Astrocyte of the spinal cord (primary cell): ENCODE measurements around the gene JCHAIN.

ENCODE experiments used
- DNase-seq: peaks from one replicate; pipeline ENCODE4 v3.0.0; 2011; ENCODE audit warnings: low read depth, low spot score
- H3K4me3 ChIP-seq: 2 replicates; pipeline ENCODE4 v1.5.1; 2011; ENCODE audit warnings: low read depth, mild to moderate bottlenecking, low read length, moderate library complexity
- in situ Hi-C: cut with HindIII; loops from 2 replicates; pipeline ENCODE4 v1.10.0; 2017; ENCODE audit warnings: low sequenced_read_pairs
- TF ChIP-seq, protein P1 (sequence below): IDR thresholded peaks from 2 replicates; pipeline ENCODE4 v1.5.1; 2012; ENCODE audit warnings: low read depth, mild to moderate bottlenecking, low read length, inconsistent platforms

JCHAIN gene

DNA sequence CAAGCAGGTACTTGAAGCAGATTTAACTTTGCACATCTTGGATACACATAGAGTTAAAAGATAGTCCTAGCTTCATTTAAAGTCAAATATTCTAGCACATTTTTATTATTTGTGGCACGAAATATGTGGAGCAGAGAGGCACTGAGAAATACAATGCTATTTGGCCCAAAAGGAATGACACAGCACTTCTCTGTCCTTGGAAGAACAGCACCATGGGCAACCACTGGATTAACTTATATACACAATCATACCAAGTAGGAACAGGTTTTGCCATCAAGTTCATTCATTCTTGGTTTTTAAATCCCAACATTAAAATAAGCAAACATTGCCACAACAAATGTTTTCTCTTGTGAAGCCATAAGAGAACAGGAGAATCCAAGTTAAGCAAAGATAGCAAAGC is 38.7 kb downstream of the JCHAIN start:
- H3K4me3 ChIP-seq: no peak overlapping the region
- TF ChIP-seq, protein P1, sequence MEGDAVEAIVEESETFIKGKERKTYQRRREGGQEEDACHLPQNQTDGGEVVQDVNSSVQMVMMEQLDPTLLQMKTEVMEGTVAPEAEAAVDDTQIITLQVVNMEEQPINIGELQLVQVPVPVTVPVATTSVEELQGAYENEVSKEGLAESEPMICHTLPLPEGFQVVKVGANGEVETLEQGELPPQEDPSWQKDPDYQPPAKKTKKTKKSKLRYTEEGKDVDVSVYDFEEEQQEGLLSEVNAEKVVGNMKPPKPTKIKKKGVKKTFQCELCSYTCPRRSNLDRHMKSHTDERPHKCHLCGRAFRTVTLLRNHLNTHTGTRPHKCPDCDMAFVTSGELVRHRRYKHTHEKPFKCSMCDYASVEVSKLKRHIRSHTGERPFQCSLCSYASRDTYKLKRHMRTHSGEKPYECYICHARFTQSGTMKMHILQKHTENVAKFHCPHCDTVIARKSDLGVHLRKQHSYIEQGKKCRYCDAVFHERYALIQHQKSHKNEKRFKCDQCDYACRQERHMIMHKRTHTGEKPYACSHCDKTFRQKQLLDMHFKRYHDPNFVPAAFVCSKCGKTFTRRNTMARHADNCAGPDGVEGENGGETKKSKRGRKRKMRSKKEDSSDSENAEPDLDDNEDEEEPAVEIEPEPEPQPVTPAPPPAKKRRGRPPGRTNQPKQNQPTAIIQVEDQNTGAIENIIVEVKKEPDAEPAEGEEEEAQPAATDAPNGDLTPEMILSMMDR: no peak
- in situ Hi-C loops: no loop called here
- DNase-seq: no peak

DNA sequence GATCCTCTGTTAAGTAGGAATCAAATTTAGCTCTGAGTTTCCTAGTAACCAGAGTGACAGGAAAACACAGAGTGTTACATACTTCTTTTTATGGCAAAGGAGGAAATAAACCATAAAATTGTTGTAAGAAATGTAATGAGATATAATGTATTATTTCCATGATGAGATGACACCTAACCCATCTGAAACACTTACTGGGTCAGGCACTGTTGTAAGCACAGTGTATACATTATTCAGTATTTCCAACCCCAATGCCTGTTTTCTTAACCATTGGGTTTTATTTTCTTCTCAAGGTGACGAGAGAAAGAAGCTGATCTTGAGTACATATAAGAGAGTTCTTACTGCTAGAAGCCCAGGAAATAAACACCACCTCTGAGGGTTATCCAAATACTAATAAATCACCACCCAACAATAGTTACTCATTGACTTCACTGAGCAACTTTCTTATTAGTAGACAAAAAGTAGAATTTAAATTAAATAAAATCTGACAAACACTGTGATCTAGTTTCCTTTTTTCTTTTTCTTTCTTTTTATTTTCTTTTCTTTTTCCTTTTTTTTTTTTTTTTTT is 42.0 kb downstream of the JCHAIN start:
- DNase-seq: no peak
- TF ChIP-seq, protein P1: no peak
- in situ Hi-C loops: no loop called here
- no peak overlapping the region for H3K4me3 ChIP-seq

DNA sequence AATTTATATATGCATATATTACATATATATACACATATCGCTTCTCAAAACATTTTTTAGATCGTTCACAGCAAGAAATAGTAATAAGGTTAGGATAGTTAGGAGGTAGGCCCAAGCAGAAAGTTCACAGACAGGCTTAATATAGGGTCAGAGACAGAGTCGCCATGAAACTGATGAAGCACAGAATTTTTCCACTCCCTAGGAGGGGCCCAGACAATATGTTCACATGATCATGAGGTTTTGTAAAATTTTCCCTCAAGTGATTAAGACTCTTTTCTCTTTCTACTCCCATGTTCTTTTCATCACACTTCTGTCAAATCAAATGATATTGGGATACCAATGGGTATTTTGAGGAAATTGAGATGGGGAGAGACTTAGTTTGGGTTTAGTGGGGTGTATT is 43.0 kb downstream of the JCHAIN start:
- H3K4me3 ChIP-seq: no peak overlapping the region
- in situ Hi-C loops: no loop called here
- DNase-seq: no peak
- TF ChIP-seq, protein P1: no peak

DNA sequence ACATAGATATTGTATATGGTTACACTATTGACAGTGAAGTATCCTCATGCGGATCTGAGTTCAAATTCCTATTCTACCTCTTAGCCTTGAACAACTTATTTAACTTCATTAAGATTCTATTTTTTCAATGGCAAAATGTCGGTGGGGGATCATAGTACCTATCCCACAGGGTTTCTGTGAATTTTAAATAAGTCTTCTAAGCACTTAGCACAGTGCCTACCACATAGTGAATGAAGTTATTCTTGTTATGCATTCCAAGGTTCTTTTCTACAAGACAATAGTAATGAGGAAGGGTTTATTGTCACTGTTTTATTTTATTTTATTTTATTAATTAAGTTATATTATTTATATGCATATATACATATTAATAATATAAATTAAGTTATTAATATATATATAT is 46.5 kb downstream of the JCHAIN start:
- H3K4me3 ChIP-seq: no peak overlapping the region
- DNase-seq: no peak
- TF ChIP-seq, protein P1: no peak
- in situ Hi-C loops: no loop called here

DNA sequence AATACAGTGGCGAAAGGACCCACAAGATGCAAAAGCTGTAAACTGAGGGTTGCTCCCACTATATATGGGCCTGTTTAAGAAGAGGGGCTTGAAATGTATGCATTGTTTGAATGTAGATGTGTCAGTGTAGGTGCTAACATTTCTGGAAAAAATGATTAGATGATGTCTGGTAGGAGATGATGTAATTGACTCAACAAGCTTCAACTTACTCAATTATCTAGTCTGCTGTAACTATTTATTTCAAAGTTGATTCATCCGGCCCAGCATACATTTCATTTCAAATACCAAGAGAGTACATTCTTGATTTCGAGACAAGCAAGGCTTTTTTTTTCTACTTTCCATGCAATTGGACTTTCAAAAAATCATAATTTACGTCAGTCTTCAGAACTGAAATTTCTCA is 47.0 kb downstream of the JCHAIN start:
- no peak for DNase-seq
- TF ChIP-seq, protein P1: no peak
- in situ Hi-C loops: no loop called here
- no peak overlapping the region for H3K4me3 ChIP-seq

DNA sequence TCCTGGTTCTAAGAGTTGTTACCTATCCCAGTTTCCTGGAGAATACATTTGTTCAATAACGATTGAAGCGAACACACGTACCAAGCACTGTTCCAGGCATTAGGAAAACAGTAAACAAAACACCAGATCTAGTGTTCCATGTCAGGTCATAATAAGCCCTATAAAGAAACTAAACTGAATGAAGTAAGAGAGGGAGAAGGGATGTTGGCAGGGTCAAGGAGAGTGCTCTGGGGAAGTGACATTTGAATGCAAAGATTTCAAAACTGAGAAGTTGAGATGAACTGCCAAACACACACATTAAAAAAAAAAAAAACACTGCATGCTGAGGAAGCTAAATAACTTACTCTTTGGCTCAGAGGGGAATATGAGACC is 52.1 kb downstream of the JCHAIN start:
- in situ Hi-C loops: no loop called here

More for the DNA sequence above, 52.1 kb downstream of the JCHAIN start:
- DNase-seq: no peak
- H3K4me3 ChIP-seq: no peak overlapping the region
- TF ChIP-seq, protein P1: no peak
